GM19324 (cell line): ENCODE results near the gene CTBP2.

Experiments used
- ATAC-seq: cut with Tn5 transposase; IDR thresholded peaks from one replicate; pipeline ENCODE4 v1.9.1; 2021; ENCODE audit warnings: mild to moderate bottlenecking, moderate library complexity; ENCODE audit not compliant: unreplicated experiment, low FRiP score

CTBP2 gene

DNA sequence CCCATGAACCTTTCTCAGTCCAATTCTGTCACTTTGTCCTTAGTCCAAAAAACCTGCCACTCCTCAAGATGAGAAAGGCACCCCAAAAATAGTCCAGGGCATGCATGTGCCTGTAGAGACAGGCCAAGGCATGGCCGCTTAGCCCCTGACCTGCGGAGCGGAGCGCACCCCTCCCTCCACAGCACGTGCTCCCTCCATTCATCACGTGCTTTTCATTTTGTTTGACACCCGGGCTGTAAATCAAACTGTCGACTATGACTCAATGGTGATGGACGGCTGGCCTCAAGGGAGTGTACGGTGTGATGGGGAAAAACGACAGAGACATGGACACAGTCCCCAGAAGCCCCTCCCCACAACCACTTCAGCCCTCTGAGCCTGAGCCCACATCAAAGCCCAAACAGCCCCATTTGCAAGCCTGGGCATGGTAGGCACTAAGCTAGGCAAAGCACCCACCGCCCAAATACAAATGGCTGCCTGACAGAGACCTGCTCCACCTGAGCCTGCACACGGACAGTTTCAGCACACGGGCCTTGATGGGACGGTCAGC is 127.8 kb downstream of the CTBP2 start:
- ATAC-seq: no peak

DNA sequence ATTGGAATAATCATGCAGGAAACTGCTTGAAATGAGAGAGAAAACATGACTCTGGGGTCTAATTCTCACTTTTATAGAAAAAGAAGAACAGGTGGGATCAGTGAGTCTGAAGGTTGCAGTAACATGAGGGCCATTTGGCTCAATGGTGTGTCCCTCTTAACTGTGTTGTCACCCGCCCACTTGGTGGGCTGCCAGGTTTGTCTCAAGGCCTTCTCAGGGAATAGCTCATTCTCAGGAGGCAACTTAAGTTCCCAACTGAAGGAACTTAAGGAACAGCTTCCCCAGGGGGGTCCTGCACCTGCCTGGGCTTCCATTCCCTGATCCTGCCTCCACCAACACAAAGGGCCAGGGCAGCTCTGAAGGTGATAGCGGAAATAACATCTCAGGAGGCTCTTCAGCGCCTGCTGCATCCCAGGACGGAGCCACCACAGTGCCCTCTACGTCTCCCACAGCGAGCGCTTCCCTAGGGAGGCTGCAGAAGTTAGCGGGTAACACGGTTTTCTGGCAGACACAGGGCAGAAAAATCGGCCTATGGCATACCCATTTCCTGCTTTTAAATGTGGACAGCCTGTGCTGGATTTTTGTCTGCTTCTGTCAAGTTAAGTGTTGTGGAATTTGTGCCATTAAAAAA is 129.7 kb downstream of the CTBP2 start:
- no peak for ATAC-seq

GRCh38 chr10:125029584-125030242 is 130.7 kb downstream of the CTBP2 start:
- no peak for ATAC-seq

DNA sequence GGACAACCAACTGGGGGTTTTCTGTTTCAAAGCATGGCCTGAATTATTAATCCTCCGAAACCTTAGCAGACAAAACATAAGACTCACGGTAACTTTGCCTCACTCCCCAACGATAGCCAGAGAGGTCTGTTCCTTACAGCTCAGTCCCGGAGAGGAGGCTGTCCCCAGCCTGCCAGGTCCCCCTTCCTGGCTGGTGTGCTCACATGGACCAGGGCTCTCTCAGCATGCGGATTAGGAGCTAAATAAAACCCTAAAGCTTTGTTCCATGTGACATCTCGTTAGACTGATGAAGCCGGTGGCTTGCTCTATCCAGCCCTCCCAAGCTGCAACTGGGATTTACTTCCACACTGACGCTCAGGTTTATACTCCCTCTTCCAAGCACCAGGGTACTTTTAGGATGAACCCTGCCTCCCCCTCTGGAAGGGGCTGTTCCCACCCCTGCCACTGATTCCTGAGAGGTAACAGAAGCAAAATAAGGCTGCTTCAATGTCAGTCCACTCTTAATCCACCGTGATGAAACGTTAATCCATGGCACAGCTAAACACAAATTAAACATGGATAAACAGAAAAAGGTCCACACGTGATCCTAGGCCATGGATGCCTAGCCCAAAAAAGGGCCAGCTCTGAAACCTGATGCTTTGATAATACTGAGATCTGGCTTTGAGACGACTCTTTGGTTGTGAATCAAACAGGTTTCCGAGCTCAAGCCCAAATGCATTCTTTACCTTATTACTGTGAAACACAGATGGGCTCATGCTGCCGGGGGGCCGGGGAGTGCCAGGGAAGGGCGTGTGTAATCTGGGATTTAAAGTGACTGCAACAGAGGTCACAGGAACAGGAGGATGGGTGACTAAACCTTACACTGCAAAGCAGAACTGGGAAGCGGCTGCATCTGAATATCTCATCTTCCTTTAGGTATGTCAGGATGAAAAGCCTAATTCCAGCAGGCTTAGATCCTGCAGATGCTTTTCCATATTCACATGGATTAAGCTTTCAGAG is 132.2 kb downstream of the CTBP2 start:
- ATAC-seq: no peak

DNA sequence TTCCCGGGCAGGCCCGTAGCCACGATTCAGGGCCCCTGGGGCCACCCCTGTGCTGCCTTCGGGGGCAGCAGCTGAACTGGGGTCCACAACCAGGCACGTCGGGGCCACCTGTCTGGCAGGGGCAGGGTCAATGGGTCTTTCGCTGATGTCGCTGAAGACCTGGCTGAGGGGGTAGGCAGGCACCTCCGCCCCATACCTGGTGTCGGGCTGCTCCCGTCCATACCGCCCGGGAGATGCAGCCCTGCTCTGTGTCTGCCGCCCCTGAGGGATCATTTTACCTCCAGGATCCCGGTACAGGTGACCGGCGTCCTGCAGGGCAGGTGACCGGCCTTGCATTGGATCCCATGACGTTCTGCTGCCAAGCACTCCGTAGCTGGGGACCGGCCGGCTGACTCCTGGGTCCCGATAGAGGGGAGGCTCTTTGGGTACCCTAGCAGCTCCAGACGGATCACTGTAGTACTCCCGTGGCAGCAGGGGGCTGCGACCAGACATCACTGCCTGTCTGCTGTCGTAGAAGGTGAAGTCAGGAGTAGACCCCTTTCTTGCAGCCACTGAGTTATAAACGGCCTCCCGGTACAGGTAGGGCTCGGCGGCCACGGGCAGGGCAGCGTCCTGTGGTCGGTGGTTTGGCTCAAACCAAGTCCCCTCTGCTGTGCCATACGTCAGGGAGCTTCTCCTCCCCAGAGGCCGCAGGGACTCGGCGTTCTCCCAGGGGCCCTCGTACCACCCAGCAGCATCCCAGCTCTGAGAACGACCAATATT is 133.2 kb downstream of the CTBP2 start:
- no peak for ATAC-seq

DNA sequence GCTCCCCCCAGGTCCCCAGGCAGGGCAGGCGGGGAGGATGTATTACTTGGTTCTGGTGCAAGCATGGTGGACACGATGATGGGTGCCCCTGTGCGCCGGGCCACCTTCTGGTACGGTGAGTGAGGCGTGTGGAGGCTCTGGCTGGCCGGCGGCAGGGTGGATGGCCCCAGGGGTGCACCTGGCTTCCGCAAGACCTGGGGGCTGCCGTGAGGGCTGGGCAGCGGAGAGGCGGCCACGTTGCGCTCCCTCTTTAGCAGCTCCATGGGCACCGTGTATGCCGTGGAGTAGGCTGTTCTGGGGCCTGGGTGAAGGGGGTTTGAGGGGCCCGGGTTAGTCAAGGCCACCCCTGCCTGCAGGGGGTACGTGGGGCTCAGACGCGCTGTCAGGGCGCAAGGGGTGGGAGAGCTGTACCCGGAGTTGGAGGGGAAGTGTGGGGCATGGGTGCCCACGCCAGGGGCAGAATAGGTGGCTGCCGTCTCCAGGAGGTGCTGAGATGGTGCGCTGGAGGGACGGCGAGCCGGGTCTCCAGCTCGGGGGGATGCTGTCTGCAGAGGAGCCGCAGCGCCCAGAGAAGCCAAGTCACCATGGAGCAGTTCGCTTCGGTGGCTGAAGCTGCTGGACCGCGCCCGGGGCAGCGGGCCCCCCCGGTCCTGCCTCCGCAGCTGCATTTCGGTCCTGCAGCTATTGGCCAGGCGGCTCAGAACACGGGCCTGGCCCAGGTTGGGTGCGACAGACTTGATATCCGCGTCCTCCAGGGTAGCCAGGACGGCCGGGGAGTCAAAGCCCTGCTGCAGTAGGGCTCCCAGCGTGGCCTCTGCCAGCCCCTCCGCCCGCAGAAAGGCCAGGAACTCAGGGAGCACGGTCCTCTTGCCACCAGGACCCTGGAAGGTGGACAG is 134.1 kb downstream of the CTBP2 start:
- no peak for ATAC-seq

DNA sequence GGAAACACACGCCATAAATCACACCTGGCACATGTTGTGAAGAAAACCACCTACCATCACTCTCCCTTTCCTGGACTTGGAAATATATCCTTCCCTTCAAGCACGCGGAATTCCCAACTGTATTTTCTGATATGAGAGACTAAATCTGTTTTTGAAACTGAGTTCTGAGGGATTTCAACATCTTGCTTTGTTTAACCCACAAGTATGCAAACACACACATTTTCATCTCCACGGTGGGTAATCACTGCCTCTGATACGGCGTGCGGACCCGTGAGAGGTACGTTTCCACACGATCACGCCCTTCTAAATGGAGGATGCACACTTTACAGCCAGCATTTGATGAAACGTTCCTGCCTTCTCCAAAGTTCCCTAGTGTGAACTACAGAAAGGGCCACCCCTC is 135.0 kb downstream of the CTBP2 start:
- ATAC-seq: no peak

- ATAC-seq: no peak
These were observed 135.7 kb downstream of the CTBP2 start for GRCh38 chr10:125024497-125025234.

DNA sequence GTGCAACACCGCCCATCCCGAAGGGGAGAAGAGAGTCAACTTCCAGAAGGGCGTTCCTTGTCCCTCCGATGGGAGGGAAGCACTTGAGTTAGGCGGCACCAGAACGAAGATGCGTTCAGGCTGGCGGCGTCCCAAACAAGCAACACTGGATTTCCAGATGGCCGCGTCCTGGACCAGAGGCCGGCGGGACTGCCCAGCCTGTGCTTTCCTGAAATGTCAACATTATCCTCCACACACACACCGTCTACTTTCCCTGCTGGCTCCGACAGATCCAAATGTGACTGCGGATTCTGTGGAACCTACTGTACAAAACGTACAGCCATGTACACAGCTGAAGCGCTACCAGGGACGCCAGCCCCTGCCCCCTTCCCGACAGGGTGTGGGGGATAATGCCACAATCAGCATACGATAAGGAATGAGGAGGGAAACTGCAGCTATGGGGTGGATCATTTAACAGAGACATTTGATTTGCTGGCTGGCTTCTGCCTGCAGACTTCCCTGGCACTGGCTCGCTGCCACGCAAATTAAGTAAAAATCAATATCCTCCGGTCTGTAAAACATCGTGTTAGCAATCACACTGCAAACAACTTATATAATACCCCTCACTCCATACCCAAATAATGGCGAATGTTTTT is 136.4 kb downstream of the CTBP2 start:
- ATAC-seq: no peak

GRCh38 chr10:125023255-125023654 is 137.1 kb downstream of the CTBP2 start:
- no peak for ATAC-seq

- no peak for ATAC-seq
These were observed 137.7 kb downstream of the CTBP2 start for GRCh38 chr10:125022671-125023070.

GRCh38 chr10:125021686-125022344 is 138.5 kb downstream of the CTBP2 start:
- no peak for ATAC-seq

- no peak for ATAC-seq
These were observed 139.5 kb downstream of the CTBP2 start for GRCh38 chr10:125020871-125021270.

- no peak for ATAC-seq
These were observed 140.0 kb downstream of the CTBP2 start for GRCh38 chr10:125020386-125020785.

DNA sequence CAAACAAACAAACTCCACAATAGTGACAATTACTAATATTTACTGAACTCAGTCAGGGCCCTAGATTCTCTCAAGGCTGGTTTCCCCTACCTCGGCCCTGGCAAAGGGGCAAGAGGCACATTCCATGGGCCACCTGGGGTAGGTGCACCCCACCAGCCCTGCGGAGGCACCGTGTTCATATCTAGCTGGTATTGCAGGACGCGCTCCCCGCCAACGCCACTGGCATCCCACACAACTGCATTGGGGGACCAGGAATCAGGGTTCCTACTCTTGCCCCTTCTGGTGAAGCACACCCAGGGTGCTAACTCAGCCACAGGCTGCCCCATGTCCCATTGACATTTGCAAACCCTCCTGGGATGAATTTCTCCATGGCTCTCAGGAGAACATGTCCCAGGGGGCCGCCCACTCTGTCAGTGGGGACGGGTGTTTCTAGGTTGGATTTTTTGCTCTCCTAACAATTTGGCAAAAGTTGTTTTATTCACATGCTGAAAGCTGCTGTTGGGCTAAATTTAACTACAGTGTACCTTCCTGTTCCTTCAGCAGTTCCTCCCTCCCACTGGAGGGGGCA is 141.7 kb downstream of the CTBP2 start:
- no peak for ATAC-seq

DNA sequence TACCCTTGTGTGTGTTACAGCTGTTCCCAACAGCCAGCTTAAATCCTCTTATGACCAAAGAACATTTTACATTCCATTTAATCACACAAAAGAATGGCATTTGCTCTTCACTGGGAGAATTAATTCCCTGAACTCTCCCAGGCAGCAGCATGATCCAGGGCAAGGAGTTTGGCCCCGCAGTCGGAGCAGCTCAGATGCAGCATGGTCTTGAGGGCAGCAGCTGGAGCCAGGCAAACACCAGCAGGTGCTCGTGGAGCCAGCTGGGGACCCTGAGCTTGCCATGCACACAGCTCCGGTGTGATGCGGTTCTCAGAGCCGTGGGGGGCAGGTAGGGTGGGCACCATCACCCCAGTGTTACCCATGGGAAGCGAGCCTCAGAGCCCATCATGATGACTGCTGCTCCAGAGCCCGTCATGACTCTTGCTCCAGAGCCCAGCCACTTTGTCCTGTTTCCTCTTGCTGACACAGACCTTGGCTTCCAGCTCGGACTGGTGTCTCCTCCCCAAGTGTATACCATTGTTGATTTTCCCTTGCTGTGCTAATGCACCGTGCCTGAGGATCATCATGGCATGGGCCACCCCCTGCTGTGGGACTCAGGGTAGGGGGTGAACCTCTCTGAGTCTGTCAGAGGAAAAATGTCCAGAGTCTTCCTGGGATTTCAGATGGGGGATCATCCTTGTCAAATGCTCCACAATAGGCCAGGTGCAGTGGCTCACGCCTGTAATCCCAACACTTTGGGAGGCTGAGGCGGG is 142.6 kb downstream of the CTBP2 start:
- no peak for ATAC-seq
